HFF-Myc (cell line): ENCODE data around the gene CERS3.

ENCODE experiments used
- DNase-seq: peaks from one replicate; pipeline ENCODE4 v3.0.0-alpha.2; 2011; ENCODE audit warnings: low read depth; ENCODE audit errors: extremely low read depth
- H3K4me3 ChIP-seq: replicated peaks from 2 replicates; pipeline ENCODE4 v1.5.1; 2011; ENCODE audit warnings: low read depth, mild to moderate bottlenecking, control low read depth, low read length
- CTCF ChIP-seq: IDR thresholded peaks from 2 replicates; pipeline ENCODE4 v1.5.1; 2012; ENCODE audit warnings: mild to moderate bottlenecking, low read depth, low read length, control low read depth; ENCODE audit errors: missing control alignments

The CERS3 gene

GRCh38 chr15:100508641-100509300, 20.0 kb downstream of the CERS3 start:
- TF ChIP-seq CTCF = no peak
- no peak for DNase-seq
- H3K4me3 ChIP-seq = no peak overlapping the region

- H3K4me3 ChIP-seq = no peak overlapping the region
- TF ChIP-seq CTCF = no peak
- DNase-seq = no peak
Observed at GRCh38 chr15:100502651-100503050, 26.1 kb downstream of the CERS3 start.

- no peak for TF ChIP-seq CTCF
- no peak overlapping the region for H3K4me3 ChIP-seq
- DNase-seq = no peak
Observed at GRCh38 chr15:100501117-100501516, 27.6 kb downstream of the CERS3 start.

DNA sequence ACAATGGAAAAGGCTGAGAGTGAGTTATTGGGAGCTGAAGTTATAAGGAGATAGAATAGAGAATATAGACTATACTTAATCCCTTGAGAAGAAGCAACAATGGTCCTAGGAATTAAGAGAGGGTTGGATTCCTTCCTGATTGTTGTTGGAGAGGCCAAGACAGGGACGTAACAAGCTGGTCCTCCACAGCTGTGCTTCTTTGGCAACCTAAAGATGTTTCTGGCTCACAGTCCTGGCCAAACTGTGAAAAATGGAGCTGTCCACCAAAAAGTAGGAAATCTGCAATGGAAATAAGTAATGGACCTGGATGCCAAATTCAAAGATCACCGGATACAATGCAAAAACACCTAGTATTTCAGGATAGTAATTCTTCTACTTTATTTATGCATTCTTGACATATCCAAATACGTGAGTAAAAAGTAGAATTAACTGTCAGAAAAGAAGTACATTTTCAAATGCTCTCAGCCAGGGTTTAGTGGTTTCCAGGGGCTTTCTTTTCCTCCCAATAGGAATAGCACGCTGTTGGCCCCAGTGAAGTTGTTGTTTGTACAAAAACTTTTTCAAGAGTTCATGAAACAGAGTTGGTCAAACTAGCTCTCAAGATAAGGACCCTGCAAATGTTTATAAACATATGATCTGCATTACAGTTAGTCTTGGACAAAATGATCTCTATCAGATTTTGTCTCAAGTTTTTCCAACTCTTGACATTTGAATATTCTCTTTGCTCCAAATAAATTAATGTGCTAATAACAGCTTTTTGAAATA, 28.3 kb downstream of the CERS3 start:
- no peak overlapping the region for H3K4me3 ChIP-seq
- TF ChIP-seq CTCF = no peak
- no peak for DNase-seq

DNA sequence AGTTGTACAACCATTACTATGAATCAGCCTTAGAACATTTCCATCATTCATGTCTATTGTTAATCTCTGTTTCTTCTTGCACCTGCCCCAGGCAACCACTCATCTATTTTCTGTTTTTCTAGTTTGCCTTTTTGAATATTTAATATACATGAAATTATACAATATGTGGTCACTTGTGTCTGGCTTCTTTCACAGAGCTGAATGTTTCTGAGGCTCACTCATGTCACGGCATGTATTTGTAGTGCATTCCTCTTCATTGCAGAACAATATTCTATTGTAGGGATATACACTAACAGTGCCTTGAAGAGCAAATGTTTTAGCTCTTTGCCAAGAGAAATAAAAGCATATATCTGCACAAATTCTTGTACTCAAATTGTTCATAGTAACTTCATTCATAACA, 32.9 kb downstream of the CERS3 start:
- no peak for TF ChIP-seq CTCF
- DNase-seq = no peak
- H3K4me3 ChIP-seq = no peak overlapping the region

GRCh38 chr15:100493213-100493612, 35.5 kb downstream of the CERS3 start:
- no peak overlapping the region for H3K4me3 ChIP-seq
- TF ChIP-seq CTCF = no peak
- DNase-seq = no peak
